ENCODE measurements around the gene SOCS6. TPM values are rescaled to one million over a fixed set of nuclear protein-coding genes. Genes with fewer than 3 reads are reported as not detected.

SOCS6 gene
- total and polyA plus RNA-seq, 2 of the 13 experiments (the other 11 are each of a cell fraction or from before 2014, with no cell fraction given), result 18.6 to 38.3 TPM

GRCh38 chr18:70288851-70289328, at the start of gene SOCS6 (continued):
- no peak for TF ChIP-seq ZNF574 (CRISPR knock-in tag; IDR thresholded peaks at IDR 0.05)
- no peak for TF ChIP-seq ZSCAN12 (CRISPR knock-in tag; IDR thresholded peaks at IDR 0.05)
- TF ChIP-seq ARID5B (CRISPR knock-in tag; IDR thresholded peaks at IDR 0.05), result no peak
- peak; percentile 35; the same call in 1 of the 2 replicates for TF ChIP-seq SALL1 (CRISPR knock-in tag; IDR thresholded peaks at IDR 0.05)
- no peak for TF ChIP-seq YY1 (IDR thresholded peaks at IDR 0.05; ENCODE audit: insufficient read depth, insufficient replicate concordance, low read depth, low read length)
- peak; percentile 53; the same call in 1 of the 2 replicates for TF ChIP-seq POLR2G (IDR thresholded peaks at IDR 0.05; ENCODE audit: low read depth, low read length)
- no peak for TF ChIP-seq NFYB (CRISPR knock-in tag; IDR thresholded peaks at IDR 0.05)
- TF ChIP-seq ZNF768 (CRISPR knock-in tag; IDR thresholded peaks at IDR 0.05), result peak; percentile 23; the same call in 1 of the 2 replicates
- TF ChIP-seq ZNF160 (CRISPR knock-in tag; IDR thresholded peaks at IDR 0.05), result peak; percentile 0; the same call in 1 of the 2 replicates
- no peak for TF ChIP-seq ZNF775 (CRISPR knock-in tag; IDR thresholded peaks at IDR 0.05; ENCODE audit: borderline replicate concordance)
- 0 out of 2 replicates have a peak, but pooled peaks have one; percentile 22 for TF ChIP-seq THAP11 (CRISPR knock-in tag; IDR thresholded peaks at IDR 0.05)
- no peak for TF ChIP-seq NFKB2 (CRISPR knock-in tag; IDR thresholded peaks at IDR 0.05; ENCODE audit: borderline replicate concordance)
- TF ChIP-seq POLR2AphosphoS5 (IDR thresholded peaks at IDR 0.05; ENCODE audit: low read depth, low read length), result peak; percentile 38; the same call in 1 of the 2 replicates
- TF ChIP-seq ZNF75D (CRISPR knock-in tag; IDR thresholded peaks at IDR 0.05; ENCODE audit: borderline replicate concordance), result no peak
- TF ChIP-seq ZNF234 (CRISPR knock-in tag; conservative IDR thresholded peaks at IDR 0.05), result no peak
- TF ChIP-seq WIZ (CRISPR knock-in tag; IDR thresholded peaks at IDR 0.05), result no peak
- no peak for TF ChIP-seq FOXP1 (IDR thresholded peaks at IDR 0.05)
- no peak for TF ChIP-seq FOXP1 (CRISPR knock-in tag; IDR thresholded peaks at IDR 0.05)
- no peak for TF ChIP-seq ZNF207 (IDR thresholded peaks at IDR 0.05; ENCODE audit: borderline replicate concordance)
- no peak for TF ChIP-seq ZNF678 (CRISPR knock-in tag; IDR thresholded peaks at IDR 0.05)
- TF ChIP-seq TAF1 (CRISPR knock-in tag; IDR thresholded peaks at IDR 0.05), result peak; percentile 49
- no peak for TF ChIP-seq NR2C2 (CRISPR knock-in tag; IDR thresholded peaks at IDR 0.05; ENCODE audit: borderline replicate concordance)
- TF ChIP-seq, protein P1, sequence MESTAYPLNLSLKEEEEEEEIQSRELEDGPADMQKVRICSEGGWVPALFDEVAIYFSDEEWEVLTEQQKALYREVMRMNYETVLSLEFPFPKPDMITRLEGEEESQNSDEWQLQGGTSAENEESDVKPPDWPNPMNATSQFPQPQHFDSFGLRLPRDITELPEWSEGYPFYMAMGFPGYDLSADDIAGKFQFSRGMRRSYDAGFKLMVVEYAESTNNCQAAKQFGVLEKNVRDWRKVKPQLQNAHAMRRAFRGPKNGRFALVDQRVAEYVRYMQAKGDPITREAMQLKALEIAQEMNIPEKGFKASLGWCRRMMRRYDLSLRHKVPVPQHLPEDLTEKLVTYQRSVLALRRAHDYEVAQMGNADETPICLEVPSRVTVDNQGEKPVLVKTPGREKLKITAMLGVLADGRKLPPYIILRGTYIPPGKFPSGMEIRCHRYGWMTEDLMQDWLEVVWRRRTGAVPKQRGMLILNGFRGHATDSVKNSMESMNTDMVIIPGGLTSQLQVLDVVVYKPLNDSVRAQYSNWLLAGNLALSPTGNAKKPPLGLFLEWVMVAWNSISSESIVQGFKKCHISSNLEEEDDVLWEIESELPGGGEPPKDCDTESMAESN (CRISPR knock-in tag; conservative IDR thresholded peaks at IDR 0.05), result 0 out of 2 replicates have a peak, but pooled peaks have one; percentile 56
- peak; percentile 25; the same call in 1 of the 2 replicates for TF ChIP-seq ZNF841 (CRISPR knock-in tag; IDR thresholded peaks at IDR 0.05; ENCODE audit: borderline replicate concordance)

All from HepG2 (cell line).